NCI-H460 (cell line): ENCODE results near the gene CHST13. TPM values are rescaled to one million over a fixed set of nuclear protein-coding genes. Genes with fewer than 3 reads are reported as not detected.
"Not testable (repeated sequence)": the region's sequence is repeated elsewhere in the genome, so short reads cannot be mapped to it uniquely, and the experiment has no call there.

Experiments
- DNase-seq: peaks from one replicate; pipeline ENCODE4 v3.0.0-alpha.2; 2016; ENCODE audit warnings: low read depth; ENCODE audit errors: extremely low read depth
- total RNA-seq: library from RNA; depleted of rRNA; stranded (reverse); fragments of >200 nt; shearing (Covaris generic); gene quantifications from 2 replicates; pipeline ENCODE4 v1.2.3, GENCODE V29; 2014

The CHST13 gene
- total RNA-seq, 1 experiment from 2014 or later = not detected

DNA sequence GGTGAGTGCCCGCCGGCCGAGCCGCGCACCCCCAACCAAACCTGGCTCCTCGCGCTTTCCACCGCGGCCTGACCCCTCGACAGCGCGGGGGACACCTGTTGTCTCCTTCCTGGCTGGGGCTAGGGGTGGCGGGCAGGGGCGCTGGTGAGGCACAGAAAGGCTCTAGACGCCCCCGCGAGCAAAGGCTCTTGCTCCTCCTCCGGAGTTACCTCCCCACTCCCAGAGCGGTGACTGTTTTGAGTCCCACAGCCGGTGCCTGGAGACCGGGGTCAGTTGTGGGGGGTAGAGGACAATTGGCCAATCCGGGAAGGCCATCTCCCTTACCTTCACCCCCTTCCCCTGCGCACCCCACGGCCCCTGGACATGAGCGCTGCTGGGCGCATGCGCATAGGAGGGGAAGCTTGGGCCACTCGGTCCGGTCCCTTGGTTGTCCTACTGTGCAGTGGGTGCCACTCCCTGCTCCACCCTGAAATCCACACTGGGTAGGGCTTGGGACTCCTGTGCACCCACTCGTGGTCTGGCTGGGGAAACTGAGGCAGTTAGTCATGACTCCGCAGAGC lies 554 bp downstream of the CHST13 start:
- DNase-seq = no peak

DNA sequence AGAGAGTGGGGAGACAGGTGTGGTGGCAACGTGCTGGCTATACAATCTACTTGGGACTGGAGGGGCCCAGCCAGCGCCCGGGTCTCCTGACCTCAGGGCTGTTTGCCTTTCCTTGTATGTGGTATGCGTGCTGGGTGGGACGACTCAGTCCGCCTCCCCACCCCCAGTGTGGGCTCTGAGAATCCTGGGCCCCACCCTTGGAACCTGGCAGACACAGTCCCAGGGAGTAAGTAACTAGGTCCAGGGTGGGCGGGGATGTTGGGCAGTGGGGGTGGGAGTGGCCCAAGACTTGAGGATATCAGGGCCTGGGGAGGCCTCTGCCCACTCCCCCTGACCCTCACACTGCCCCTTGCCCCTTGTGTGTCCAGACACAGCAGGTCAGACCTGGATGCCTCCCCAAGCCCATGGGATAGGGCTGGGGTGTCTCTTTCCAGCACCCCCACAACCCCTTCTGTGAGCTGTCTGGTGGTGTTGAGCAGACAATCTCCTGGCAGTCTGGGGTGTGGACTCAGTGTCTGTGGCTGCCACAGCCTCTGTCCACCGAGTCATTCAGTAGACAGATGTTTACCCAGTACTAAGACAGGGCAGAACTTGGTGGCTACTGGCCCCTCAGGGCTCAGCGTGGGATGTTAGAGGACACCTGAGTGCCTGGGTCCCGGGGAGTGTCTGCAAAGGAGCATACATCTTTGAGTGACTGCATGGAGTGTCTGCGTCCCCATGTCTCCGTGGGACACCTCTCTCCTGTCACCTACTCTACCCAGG lies 1.3 kb downstream of the CHST13 start:
- DNase-seq = no peak

DNA sequence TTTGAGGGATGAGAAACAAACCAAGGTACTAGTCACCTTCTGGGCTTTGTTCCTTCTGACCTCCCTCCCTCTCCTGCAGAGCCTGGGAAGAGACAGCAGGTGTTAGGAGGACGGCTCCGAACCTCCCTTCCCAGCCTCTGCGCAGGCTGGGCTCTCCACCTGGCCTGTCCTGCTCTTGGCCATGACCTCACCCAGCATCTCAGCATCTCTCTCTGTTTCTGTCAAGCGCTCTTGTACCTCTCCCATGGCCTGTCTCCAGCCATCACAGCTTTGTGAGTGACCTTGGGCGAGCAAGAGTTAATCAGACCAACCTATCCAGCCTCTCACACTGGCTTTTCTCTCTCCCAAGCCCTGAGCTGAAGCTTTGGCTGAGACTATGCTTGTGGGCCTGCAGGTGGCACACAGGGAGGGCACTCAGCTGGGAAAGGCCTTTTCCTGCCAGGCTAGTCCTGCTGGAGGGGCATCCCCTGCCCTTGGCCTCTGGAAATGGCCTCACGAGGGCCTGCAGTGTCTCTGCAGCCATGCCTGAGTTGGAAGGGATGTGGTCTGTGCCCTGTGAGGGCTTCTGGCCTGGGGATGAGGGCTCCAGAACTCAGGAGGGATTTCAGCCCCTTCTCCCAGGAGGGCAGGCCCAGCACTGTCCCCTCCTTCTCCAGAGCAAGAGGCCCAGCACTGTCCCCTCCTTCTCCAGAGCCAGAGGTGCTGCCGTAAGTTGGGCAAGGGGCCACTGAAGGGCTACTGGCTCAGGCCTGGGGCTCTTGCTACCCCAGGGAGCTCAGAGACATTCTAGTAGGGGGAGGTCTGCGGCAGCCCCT lies 2.1 kb downstream of the CHST13 start:
- DNase-seq = no peak

- no peak for DNase-seq
Observed at GRCh38 chr3:126526668-126527005, 2.7 kb downstream of the CHST13 start.

DNA sequence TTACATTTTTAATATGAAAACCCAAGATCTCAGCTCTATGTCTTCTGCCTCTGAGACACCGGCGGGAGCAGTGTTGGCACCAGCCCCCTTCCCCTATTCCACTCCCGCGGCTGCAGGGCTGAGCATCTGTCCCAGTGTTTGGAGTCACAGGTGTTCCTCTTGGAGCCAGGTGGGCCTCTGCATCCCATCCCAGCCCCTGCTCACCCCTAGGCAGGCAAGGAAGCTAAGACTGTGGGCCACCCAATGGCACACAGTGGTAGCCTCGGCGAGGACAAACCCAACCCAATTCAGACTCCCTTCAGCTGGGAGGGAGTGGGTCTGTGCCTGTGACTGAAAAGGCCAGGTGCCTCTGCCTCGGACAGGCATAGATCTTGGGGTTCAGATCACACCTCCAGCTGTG lies 3.1 kb downstream of the CHST13 start:
- DNase-seq = no peak

DNA sequence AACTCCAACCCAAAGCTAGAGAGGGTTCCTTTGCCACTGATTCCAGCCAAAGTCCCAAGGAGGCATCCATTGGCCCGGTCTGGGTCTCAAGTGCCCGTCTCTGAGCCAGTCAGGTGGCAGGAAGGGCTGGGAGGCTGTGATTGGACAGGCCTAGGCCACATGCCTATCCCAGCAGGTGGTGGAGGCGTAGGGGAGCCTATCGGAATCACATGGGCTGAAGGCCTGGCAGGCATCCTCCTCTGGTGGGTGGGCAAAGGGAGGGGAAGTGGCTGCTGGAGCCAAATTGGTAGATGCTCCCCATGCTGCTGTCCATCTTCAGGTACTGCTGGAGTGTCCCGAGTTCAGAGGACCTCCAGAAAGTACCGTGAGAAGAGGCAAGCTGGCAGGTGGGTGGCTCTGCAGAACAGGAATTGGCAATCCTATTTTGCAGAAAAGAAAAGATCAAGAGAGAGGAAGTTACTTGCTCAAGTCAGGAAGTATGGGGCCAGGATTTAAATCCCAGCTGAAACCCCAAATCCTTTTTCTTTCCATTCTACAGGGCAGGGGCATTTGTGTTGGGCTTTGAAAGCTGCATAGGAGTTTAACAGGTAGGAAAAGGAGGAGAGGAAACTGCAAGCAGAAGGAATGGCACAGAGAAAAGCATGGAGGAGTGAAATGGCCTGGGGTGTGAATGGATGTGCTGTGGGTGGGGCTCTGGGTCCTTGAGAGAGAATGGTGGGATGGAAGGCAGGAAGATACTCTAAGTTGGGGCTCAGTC lies 3.7 kb downstream of the CHST13 start:
- DNase-seq = no peak

DNA sequence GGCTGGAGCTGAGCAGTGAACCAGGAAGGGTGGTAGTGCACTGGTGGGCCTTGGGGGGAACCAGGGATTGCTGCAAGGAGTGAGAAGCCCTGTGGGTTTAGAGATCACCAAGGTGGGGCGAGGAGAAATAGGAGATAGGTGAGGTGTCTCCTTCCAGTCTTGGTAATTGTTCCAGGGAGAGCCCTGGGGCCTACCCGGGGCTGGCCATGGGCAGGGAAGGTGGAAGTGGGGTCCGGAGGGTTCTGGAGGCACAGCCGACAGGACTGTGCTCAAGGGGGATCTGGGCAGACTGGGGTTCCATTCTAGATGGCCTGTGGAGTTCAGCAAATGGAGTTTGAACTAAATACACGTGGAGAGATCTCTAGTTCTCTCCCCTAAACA lies 4.5 kb downstream of the CHST13 start:
- no peak for DNase-seq

DNA sequence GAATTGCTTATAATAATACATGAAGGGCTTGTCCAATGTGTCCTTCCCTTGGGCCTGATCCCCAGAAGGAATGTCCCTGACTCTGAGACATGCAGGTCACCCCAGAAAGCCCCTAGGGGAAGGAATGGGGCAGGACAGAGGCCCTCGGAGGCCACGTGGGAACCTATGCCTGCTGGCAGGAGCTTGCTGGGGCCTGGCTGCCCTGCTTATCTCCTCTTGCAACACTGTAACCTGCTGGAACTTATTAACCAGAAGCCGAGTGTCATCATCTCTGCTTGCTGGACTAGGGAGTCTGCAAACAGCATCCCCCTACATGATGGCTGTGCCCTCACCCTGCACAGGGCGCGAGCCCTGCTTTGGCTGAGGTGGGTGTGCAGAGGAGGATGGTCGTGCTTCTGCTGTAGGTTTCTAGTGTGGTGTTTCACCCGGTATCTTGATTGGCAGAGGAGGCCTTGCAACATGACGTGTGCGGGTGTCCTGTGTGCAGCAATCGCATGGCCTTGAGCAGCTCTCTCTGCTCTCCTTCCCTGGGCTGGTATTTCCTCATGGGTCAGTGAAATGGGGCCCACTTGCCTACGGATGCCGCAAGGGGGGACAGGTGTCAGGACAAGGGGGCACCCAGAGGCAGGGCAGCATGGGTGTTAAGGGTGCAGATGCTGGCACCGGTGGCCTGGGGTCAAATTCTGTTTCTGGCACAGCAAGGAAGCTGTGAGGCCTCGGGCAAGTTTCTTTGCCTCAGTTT lies 5.0 kb downstream of the CHST13 start:
- no peak for DNase-seq

GRCh38 chr3:126529585-126530170 lies 5.7 kb downstream of the CHST13 start:
- DNase-seq = no peak

DNA sequence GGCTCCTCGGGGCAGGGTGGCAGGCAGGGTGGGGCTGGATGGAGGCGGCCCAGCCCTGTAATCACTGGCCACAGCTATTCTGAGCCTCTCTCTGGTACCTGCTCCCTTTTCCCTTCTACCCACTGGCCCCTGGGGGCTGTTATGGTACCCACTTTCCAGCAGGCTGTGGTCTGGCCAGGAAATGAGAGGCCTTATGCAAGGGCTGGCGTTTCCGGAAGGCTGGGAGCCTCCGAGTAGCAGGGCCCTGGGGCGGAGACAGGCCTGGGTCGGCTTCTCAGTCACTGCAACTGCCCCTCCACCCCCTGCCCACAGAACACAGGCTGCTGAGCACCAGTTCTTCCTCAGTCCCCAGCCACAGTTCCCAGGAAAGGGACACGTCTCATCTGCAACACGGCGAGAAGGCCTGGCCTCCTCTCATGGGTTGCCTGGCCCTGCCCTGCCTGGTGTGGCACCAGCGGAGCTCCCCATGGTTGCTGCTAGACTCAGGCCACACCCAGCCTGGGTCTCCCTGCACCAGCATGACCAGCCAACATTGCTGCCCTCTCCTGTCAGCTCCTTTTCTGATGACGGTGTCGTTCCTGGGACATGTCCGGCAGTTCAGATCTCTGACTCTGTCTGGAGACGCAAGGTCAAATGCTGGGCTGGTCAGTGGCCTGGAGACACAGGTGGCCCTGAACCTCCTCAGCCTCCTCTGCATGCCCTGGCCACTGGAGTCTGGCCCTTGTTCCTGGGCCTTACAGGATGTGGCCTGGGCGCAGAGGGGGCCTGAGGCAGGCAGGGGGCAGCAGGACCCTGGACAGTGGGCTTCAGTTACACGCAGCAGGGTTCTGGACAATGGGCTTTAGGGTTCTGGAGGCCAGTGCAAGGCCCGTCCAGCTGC lies 6.5 kb downstream of the CHST13 start:
- DNase-seq = no peak

DNA sequence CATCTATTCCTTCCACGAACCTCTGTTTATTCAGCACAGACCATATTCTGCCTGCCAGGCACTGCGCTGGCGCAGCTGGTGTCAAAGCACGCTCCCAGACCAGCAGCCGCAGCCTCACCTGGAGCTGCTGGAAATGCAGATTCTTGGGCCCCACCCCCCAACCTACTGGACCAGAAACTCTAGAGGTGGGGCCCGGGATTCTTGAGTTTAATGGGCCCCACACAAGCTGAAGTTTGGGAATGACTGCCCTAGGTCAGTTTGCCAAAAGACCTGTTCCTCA lies 7.0 kb downstream of the CHST13 start:
- DNase-seq = no peak

GRCh38 chr3:126533506-126533905 lies 9.6 kb downstream of the CHST13 start:
- DNase-seq = no peak

DNA sequence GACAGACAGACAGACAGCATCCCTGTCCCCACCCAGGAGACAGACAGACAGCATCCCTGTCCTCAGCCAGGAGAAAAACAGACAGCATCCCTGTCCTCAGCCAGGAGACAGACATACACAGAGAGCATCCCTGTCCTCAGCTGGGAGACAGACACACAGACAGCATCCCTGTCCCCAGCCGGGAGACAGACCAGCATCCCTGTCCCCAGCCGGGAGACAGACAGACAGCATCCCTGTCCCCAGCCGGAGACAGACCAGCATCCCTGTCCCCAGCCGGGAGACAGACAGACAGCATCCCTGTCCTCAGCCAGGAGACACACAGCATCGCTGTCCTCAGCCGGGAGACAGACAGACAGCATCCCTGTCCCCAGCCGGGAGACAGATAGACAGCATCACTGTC lies 10.8 kb downstream of the CHST13 start:
- DNase-seq = not testable (repeated sequence)

- DNase-seq = no peak
Observed at GRCh38 chr3:126535636-126536035, 11.7 kb downstream of the CHST13 start.

DNA sequence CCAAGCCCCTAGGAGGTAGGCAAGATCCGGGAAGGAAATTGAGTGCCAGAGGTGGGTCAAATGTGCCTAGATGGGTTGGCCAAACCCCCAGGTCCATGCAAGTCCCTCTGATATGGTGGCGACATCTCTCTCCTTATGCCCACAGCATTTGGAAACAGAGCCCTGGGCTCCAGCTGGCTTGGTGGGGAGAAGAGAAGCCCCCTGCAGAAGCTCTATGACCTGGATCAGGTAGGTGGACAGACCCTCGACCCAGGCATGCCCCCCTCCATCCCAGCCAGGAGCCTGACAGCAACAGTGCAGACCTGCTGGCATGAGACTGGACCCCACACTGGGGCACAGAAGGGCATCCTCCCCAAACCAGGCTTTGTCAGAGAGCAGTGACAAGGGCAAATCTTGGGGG lies 12.2 kb downstream of the CHST13 start:
- DNase-seq = no peak

GRCh38 chr3:126537116-126537729 lies 13.3 kb downstream of the CHST13 start:
- DNase-seq = no peak

GRCh38 chr3:126537730-126538281 lies 13.9 kb downstream of the CHST13 start:
- DNase-seq = no peak

- no peak for DNase-seq
Observed at GRCh38 chr3:126538316-126538715, 14.4 kb downstream of the CHST13 start.

DNA sequence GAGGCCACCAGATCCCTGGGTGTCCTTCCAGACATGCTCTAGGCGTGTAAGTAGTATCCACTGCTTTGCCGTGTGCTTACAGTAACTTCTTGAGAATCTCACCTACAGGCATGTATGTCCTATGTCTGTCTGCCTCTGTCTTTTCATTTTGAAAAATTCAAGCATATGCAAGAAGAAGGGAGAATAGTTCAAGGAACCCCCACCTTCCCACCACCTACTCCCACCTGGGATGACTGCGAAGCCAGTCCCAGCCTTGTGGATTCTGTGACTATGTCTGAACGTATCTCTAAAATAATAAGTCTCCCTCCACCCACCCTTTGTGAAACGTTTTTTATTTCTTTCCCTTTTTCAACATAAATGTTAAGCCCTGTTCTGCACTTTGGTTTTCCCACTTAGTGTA lies 15.0 kb downstream of the CHST13 start:
- no peak for DNase-seq
